ENCODE results near the gene ZNF584. TPM values are rescaled to one million over a fixed set of nuclear protein-coding genes. Genes with fewer than 3 reads are reported as not detected.

Gene ZNF584
- polyA plus RNA-seq, 1 donor from 2014 or later, result 29.6 TPM

DNA sequence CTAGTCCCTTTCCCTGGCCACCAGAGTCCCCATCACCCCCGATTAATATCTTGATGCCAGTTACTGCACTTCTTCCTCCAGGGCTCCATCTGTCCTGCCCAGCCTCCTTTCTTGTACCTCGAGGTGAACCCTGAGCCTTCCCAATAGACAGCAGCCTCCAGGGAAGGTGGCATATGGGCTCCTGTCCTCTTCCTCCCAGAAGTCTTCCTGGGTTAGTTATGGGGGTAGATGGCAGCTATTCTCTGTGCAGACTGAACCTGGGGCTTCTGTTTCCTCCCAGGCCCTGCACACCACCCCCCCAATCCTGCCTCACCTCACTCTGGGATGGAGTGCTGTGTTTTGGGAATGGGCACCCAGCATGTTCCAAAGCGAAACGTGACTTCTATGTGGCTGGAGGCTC lies 10.4 kb upstream of the ZNF584 start:
- no peaks in the 10 kb centered on the region for H3F3A ChIP-seq (ENCODE audit: insufficient read depth, low read length, poor library complexity, severe bottlenecking)
- no peak overlapping the region for H3K27ac ChIP-seq (ENCODE audit: low read length)
- H3K4me2 ChIP-seq (ENCODE audit: low read length), result no peak overlapping the region
- no peaks in the 10 kb centered on the region for H4K20me1 ChIP-seq (ENCODE audit: insufficient read depth)
- H3K36me3 ChIP-seq (ENCODE audit: insufficient read depth, low read length), result no peaks in the 10 kb centered on the region
- no peak overlapping the region for H3K9ac ChIP-seq (ENCODE audit: low read length)
- no peaks in the 10 kb centered on the region for H3K9me3 ChIP-seq (ENCODE audit: low read length)
- H2AFZ ChIP-seq (ENCODE audit: low read depth, low read length), result no peak overlapping the region
- TF ChIP-seq EZH2 (IDR thresholded peaks at IDR 0.05; ENCODE audit: borderline replicate concordance, insufficient read depth, low read length, poor library complexity, severe bottlenecking) (no peak), POLR2AphosphoS5 (IDR thresholded peaks at IDR 0.05) (no peak), MXI1 (conservative IDR thresholded peaks at IDR 0.05; ENCODE audit: poor library complexity, severe bottlenecking) (no peak), SMC3 (conservative IDR thresholded peaks at IDR 0.05; ENCODE audit: poor library complexity) (no peak), RAD21 (conservative IDR thresholded peaks at IDR 0.05) (no peak), EP300 (conservative IDR thresholded peaks at IDR 0.05; ENCODE audit: poor library complexity, severe bottlenecking) (no peak), TAF1 (IDR thresholded peaks at IDR 0.05; ENCODE audit: low read depth) (no peak)
- TF ChIP-seq, protein P1, sequence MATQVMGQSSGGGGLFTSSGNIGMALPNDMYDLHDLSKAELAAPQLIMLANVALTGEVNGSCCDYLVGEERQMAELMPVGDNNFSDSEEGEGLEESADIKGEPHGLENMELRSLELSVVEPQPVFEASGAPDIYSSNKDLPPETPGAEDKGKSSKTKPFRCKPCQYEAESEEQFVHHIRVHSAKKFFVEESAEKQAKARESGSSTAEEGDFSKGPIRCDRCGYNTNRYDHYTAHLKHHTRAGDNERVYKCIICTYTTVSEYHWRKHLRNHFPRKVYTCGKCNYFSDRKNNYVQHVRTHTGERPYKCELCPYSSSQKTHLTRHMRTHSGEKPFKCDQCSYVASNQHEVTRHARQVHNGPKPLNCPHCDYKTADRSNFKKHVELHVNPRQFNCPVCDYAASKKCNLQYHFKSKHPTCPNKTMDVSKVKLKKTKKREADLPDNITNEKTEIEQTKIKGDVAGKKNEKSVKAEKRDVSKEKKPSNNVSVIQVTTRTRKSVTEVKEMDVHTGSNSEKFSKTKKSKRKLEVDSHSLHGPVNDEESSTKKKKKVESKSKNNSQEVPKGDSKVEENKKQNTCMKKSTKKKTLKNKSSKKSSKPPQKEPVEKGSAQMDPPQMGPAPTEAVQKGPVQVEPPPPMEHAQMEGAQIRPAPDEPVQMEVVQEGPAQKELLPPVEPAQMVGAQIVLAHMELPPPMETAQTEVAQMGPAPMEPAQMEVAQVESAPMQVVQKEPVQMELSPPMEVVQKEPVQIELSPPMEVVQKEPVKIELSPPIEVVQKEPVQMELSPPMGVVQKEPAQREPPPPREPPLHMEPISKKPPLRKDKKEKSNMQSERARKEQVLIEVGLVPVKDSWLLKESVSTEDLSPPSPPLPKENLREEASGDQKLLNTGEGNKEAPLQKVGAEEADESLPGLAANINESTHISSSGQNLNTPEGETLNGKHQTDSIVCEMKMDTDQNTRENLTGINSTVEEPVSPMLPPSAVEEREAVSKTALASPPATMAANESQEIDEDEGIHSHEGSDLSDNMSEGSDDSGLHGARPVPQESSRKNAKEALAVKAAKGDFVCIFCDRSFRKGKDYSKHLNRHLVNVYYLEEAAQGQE (IDR thresholded peaks at IDR 0.05; ENCODE audit: borderline replicate concordance), result no peak
- TF ChIP-seq, protein P2, sequence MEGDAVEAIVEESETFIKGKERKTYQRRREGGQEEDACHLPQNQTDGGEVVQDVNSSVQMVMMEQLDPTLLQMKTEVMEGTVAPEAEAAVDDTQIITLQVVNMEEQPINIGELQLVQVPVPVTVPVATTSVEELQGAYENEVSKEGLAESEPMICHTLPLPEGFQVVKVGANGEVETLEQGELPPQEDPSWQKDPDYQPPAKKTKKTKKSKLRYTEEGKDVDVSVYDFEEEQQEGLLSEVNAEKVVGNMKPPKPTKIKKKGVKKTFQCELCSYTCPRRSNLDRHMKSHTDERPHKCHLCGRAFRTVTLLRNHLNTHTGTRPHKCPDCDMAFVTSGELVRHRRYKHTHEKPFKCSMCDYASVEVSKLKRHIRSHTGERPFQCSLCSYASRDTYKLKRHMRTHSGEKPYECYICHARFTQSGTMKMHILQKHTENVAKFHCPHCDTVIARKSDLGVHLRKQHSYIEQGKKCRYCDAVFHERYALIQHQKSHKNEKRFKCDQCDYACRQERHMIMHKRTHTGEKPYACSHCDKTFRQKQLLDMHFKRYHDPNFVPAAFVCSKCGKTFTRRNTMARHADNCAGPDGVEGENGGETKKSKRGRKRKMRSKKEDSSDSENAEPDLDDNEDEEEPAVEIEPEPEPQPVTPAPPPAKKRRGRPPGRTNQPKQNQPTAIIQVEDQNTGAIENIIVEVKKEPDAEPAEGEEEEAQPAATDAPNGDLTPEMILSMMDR (IDR thresholded peaks at IDR 0.05; ENCODE audit: poor library complexity, severe bottlenecking), result no peak
- H3K9me2 ChIP-seq (ENCODE audit: insufficient read depth, low read length), result no peaks in the 10 kb centered on the region
- peaks cover 12% of the 10 kb centered on the region for H3K79me2 ChIP-seq (replicated peaks; ENCODE audit: insufficient read depth, low read length)
- H3K4me3 ChIP-seq (ENCODE audit: low read length), result no peak overlapping the region
- H3K27me3 ChIP-seq (ENCODE audit: insufficient read depth, low read depth, low read length), result no peaks in the 10 kb centered on the region

DNA sequence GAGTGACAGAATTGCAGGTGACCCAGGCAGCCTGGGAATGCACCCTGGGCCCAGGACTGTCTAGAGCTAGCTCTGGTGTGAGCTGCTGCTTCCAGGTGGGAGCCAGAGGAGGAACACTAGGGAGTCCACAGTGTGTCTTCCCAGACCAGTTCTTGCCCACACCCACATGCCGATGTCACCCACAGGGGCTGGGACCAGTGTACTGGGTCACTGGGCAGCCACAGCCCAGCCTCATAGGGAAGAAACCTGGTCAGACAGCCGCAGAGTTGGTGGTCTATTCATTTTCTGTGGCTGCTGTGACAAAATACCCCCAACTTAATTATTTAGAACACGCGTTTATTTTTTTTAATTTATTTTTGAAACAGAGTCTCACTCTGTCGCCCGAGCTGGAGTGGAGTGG lies 9.9 kb upstream of the ZNF584 start:
- Histone ChIP-seq H3K9me2 (ENCODE audit: insufficient read depth, low read length) (no peaks in the 10 kb centered on the region), H3K27me3 (ENCODE audit: insufficient read depth, low read depth, low read length) (no peaks in the 10 kb centered on the region)

More for the DNA sequence above, 9.9 kb upstream of the ZNF584 start:
- no peak overlapping the region for H3K4me2 ChIP-seq (ENCODE audit: low read length)
- no peaks in the 10 kb centered on the region for H3K36me3 ChIP-seq (ENCODE audit: insufficient read depth, low read length)
- no peak overlapping the region for H3K4me3 ChIP-seq (ENCODE audit: low read length)
- H3K79me2 ChIP-seq (replicated peaks; ENCODE audit: insufficient read depth, low read length), result peaks cover 12% of the 10 kb centered on the region
- no peaks in the 10 kb centered on the region for H3F3A ChIP-seq (ENCODE audit: insufficient read depth, low read length, poor library complexity, severe bottlenecking)
- TF ChIP-seq TAF1 (IDR thresholded peaks at IDR 0.05; ENCODE audit: low read depth) (no peak), EP300 (conservative IDR thresholded peaks at IDR 0.05; ENCODE audit: poor library complexity, severe bottlenecking) (no peak), SMC3 (conservative IDR thresholded peaks at IDR 0.05; ENCODE audit: poor library complexity) (no peak), MXI1 (conservative IDR thresholded peaks at IDR 0.05; ENCODE audit: poor library complexity, severe bottlenecking) (no peak), RAD21 (conservative IDR thresholded peaks at IDR 0.05) (no peak), POLR2AphosphoS5 (IDR thresholded peaks at IDR 0.05) (no peak), EZH2 (IDR thresholded peaks at IDR 0.05; ENCODE audit: borderline replicate concordance, insufficient read depth, low read length, poor library complexity, severe bottlenecking) (no peak)
- TF ChIP-seq, protein P2 (IDR thresholded peaks at IDR 0.05; ENCODE audit: poor library complexity, severe bottlenecking), result no peak
- TF ChIP-seq, protein P1 (IDR thresholded peaks at IDR 0.05; ENCODE audit: borderline replicate concordance), result no peak
- H3K27ac ChIP-seq (ENCODE audit: low read length), result no peak overlapping the region
- no peak overlapping the region for H2AFZ ChIP-seq (ENCODE audit: low read depth, low read length)
- no peak overlapping the region for H3K9ac ChIP-seq (ENCODE audit: low read length)
- no peaks in the 10 kb centered on the region for H4K20me1 ChIP-seq (ENCODE audit: insufficient read depth)
- no peaks in the 10 kb centered on the region for H3K9me3 ChIP-seq (ENCODE audit: low read length)

Measured in neural cell (in vitro differentiated cells).